Measurements from ENCODE around the gene TEDC2.

The TEDC2 gene

DNA sequence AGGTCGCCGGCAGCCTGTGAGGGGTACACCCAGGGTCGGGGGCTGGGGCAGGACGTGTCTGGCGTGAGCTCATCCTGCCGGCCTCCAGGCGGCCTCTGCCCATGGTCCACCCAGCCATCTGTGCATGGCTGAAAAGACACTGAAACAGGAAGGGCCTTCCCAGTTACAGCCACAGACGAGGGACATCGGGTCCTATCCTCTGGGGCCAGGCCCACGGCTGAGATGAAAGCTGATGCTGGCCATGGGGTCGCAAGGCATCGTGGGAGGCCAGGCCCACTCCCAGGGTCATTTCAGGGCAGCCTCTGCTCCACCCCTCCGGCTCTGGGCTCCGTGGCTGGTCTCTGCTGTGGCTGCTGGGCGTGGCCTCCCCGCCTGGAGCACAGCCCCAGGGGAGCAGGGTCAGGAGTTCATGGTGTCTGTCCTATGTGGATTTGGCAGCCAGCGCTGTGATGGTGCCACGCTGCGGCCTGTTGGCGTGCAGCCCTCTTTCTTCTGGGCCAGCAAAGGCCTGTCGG, 37.3 kb downstream of the TEDC2 start:
- no peak for FAIRE-seq

DNA sequence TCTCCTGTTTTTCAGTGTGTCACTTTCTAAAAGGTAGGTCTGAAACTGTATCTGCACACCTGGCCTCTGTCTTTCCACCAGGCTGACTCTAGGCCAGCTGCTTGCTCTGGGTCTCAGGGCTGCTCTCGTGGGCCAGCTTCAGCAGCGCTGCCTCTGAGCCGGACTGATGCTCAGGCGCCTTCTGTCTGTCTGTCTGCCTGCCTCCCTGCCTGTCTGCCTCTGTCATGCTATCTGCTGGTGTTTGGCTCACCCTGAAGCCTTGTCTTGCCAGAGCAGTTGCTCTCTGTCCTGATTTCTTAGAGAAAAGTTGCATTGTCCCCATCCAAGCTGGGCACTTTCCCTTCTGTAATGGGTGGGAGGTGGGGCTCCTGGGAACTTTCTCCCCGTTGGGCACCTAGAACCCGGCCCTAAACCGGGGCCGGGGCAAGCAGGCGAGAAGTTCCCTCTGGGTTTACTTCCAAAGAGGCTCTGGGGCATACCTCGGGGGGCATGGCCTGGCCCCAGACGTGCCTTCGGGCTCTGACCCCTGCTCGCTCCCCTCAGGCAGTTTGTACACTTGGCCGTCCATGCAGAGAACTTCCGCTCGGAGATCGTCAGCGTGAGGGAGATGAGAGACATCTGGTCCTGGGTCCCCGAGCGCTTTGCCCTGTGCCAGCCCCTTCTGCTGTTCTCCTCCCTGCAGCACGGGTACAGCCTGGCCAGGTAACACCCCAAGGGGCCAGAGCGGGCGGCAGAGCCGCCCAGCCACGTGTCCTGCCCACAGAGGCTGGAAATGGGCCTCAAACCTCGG, 38.0 kb downstream of the TEDC2 start:
- FAIRE-seq: no peak

DNA sequence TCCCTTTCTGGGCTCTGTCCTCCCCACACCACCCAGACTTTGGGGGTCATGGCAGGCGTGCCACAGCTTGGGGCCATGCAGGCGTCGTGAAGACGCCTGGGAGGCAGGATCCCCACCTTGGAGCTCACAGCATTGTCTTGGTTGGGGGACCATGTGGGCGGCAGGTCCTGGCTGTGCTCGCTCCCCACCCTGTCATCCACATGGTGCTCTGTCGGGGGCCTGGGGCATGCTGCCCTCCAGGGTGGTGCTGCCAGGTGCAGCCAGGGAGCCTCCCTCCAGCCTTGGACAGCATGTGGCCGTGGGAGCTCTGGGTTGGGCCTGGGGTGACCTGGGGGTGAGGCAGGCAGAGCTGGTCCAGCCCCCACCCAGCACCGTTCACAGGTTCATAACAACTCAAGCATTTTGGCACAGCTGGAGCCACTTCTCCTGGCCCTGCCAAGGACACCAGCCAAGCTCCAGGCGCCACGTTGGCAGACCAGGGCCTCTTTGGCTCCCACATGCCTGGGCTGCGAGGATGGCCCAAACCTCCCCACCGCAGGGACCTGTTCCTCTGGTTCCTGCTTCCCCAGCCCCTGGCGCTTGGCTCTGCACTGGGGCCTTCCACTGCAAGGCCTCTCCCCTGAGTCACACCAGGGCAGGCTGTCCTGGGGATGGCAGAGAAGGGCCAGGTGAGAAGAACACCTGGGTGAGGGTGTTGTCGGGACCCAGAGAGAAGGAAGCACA, 38.8 kb downstream of the TEDC2 start:
- FAIRE-seq: no peak

DNA sequence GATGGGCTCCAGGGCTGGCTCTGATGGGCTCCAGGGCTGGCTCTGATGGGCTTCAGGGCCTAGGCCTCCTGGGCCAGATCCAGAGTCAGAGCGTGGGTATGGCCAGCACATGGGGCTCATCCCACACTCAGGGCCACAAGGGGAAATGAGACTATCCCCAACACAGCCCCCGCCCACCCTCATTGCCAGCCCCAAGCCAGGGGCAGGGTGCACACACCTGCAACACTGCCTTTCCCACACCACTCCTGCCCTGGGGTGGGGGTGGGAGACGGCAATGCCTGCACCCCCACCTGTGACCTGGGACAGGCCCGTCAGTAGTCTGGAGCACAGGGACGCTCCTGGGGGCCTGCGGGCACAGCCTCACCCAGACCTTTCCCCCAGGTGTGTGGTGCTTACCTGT, 39.5 kb downstream of the TEDC2 start:
- no peak for FAIRE-seq

DNA sequence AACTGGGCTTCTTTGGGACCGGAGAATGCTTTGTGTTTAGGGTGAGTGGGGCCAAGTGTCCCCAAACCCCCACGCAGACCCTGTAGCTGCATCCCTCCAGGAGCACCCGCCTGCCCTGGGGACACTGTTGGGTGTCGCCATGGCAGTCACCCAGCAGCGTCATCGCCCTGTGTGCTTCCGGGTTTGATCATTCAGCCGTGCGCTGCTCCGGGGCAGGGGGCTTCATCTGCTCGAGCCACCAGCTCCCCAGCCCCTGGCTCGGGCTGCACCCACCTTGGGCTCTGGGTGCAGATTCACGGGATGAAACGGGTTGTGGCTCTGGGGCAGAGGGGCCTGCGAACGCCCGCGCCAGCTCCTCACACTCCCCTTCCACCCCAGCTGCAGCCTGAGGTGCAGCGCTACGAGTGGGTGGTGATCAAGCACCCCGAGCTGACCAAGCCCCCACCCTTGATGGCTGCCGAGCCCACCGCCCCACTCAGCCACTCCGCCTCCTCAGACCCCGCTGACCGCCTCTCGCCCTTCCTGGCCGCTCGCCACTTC, 40.1 kb downstream of the TEDC2 start:
- no peak for FAIRE-seq

DNA sequence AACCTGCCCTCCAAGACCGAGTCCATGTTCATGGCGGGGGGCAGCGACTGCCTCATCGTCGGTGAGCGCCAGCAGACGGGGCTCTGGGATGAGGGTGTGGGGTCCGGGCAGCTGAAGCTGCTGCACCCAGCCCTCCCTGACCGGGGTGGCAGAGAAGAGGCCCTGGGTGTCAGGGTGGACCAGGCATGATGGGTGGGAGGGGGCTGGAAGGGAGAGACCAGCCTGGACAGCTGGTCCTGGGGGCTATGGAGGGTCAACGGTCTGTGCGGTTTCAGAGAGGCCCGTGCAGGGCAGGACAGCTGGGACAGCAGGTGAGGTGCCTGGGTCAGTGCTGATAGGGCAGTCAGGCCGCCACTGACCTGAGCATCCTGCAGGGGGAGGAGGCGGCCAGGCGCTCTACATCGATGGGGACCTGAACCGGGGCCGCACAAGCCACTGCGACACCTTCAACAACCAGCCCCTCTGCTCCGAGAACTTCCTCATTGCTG, 40.6 kb downstream of the TEDC2 start:
- no peak for FAIRE-seq

DNA sequence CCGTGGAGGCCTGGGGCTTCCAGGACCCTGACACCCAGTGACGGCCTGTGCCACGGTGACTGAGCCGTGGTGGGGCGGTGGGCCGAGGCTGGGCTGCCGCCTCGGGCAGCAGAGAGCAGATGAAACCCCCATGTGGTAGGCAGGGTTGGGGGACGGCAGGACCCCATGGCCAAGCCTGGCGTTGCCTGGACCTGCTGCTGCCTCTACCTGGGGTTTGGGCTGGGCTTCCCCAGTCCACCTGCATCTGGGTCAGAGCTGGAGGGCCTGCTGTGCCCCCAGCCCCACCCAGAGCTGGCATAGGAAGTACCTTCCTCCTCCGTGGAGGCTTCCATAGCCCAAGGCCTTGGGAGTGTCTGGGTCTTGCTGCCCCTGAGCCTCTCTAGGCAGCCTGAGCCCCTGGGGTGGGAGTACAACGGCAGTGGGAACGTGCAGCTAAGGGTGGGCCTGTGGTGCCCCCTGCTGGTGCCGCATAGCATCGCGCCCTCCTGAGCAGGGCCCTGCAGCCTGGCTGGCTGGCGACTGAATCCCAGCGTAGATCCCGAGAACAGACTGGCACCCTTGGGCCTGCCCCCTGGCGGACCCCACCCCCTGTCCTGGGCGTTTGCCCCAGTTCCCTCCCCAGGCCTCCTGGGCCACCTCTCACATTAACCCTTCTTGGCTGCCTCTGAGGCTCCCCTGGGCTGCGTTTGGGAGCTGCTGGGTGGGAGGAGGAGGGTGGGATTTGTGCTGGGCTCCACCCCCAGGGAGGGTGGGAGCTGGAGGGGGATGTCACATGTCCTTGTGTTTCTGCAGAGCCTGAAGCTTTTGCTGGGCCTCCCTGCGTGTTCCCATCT, 41.2 kb downstream of the TEDC2 start:
- no peak for FAIRE-seq

DNA sequence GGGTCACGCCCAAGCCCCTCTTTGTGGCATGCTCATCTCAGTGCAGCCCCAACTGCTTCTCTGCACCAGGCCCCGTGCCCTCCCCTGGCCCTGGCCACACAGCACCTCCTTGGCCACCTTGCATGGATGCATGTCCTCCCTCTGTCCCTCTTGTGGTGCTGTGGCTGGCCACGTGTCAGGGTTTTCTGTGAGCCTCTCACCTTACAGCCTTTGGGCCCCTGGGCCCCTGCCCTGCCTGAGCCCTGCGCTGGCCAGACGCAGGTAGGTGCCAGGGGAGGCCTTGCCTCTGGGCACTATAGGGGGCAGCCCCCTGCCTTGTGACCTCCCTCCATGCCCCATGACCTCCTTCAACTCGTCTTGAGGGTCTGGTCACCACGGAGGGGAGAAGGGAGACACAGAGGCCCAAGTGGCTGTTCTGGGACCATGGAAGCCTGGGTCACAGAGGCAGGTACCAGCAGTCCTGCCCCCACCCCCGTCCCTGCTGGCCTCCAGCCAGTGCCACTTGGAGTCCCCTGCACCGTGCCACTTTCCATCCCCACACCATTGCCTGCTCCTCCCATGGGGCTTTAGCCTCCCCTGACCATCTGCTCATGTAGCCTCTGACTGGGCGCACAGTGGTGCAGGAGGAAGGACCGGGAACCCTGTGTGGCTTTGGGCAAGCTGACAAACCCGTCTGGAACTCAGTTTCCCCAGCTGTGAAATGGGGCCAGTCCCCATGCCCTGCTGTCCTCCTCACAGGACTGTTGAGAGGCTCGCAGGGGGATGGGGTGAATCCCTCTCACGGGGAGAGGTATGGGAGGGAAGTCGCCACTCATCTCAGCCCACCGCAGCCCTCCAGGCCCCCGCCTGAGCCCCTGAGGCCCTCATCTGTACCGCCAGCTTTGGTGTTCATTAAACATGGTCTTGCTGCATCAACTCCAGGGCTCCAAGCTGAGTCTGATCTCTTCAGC, 42.3 kb downstream of the TEDC2 start:
- FAIRE-seq: no peak

DNA sequence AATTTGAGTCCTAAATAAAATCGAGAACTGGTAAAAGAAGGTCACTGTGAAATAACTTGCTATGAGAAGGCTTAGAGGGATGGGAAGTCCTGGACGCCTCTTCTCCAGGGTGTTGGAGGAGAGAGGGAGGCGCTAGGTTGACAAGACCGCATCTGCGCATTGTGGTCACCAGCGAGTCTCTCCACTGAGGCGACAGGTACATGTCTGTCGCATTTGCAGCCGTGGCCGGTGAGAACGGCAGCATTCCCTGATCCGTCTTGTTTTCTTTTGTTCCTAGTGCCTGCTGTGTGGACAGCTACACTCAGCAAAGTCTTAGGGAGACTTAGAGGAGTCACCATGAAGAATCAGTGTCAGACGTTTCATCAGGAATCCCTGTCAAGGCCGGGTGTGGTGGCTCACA, 45.8 kb downstream of the TEDC2 start:
- no peak for FAIRE-seq

DNA sequence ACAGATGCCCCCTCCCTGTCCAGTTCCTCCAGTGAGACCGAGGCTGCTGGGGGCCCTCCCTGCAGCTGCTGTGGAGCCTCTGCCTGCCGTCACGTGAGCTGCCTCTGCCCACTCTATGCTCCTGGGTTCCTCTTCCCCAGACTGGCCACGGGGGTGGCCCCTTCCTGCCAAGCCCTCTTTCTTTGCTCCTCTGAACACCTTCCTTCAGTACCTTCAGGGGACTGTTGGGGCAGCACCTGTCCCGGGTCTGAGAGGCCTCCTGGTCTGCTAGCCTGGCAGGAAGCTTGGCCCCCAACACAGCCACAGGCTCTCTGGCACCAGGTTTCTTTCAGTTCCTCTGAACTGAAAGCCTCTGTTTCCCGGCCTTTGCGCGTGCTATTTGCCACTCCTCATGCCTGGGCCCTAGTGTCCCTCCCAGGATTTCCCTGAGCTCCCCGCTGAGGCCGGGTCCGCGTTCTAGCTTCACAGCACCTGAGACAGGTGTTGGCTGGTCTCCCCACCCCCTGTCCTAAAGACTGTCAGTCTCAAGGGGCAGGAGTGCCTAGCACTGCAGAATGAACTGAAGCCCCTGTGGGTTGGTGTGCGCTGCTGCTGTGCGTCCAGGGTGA, 47.2 kb downstream of the TEDC2 start:
- FAIRE-seq: no peak

DNA sequence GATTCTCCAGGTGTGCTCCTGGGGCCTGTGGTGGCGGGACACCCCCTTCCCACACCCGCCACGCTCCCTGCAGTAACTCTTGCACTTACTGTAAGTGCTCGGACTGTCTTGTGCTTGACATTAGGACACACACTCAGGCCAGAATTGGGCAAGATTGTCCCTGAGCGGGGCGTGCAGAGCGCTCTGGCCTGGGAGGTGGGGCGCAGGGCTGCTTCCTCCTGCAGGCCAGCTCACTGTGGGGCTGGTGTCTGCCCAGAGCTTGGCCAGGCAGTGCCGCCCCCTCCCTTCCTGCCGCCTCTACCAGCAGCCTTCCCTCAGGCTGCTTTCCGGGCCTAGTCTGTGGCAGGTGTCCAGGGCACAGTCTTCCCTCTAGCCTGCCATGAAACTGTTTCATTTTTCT, 47.8 kb downstream of the TEDC2 start:
- FAIRE-seq: no peak

DNA sequence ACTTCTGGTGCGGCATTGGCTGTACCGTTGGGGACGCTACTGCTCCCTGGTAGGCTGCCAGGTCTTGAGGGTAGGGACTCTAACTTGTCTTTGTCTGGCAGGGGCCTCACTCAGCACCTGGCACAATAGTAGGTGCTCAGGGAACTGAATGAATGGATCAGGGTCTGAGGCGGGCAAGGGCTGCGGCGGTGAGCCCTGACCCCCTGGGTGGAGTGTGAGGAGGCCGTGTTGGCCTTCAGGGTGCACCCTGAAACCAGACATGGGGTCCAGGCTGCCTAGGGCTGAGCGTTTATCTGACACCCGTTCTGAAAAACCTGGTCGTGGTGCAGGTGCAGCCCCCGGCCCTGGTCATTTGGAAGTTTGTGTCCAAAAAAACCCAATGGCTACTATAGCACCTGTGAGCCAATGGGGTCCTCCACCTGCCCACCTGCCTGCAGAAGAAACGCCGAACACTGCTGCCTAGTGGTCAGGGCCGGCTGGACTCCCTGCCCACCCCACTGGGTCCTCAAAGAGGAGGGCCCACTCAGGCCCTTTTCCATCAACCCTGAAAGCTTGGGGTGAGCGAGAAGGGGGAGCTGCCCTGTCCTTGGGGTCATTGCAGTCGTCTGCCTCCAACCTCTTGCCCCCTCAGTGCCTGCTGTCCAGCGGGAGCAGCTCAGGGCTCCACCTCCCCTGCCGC, 49.0 kb downstream of the TEDC2 start:
- no peak for FAIRE-seq

DNA sequence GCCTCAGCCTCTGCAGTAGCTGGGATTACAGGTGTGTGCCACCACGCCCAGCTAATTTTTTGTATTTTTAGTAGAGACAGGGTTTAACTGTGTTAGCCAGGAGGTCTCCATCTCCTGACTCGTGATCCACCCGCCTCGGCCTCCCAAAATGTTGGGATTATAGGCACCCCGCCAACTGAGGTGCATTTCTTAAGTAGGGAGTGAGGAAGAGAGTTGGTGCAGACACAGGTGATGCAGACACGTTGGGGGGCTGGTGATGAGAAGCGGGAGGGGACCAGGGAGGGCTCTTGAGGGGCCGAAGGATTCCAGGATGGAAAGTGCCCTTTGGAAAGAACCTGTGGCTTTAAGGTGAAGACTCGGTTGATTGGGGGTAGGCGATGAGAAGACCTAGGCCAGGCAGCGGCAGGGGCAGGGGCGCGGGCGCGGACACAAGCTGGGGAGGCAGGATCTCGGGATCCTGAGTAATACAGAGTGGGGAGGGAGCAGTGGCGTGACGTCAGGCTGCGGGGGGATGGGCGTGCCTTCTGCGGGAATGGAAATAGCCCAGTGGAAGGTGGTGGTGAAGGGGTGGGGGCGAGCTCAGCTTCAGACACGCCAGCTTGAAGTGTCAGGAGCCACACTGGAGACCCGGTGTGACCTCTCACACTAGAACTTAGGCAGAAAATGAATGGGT, 51.4 kb downstream of the TEDC2 start:
- FAIRE-seq: no peak

DNA sequence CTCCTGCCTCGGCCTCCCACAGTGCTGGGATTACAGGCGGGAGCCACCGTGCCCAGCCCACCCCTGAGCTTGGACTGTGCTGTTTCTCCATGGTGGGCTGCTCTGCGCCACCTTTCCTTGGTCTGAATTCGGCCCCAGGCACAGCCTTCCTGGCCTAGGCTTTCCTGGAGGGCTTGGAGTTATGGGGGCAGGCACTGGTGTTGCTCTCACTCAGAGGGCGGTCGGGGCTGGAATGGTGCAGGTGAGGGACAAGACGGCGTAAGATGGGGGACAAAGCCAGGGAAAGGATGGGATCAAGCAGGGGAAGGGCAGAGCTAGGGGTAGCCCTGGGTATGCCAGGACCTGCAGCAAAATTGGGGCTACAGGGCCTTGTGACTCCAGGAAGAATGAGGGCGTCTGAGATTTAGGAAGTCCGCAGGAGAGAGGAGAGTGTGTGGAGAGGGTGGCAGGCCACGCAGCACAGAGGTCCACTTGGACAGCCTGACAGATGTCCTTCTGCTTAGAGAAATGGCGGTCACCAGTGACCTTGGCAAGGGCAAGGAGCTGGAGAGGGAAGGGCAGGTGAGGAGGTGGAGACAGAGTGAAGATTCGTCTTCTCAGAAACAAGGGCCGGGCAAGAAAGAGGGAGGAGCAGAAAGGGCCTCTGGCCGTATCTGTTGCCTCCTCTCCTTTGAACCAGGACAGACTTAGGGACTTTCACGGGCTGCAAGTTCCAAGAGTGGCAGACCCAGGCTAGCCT, 52.3 kb downstream of the TEDC2 start:
- FAIRE-seq: no peak

DNA sequence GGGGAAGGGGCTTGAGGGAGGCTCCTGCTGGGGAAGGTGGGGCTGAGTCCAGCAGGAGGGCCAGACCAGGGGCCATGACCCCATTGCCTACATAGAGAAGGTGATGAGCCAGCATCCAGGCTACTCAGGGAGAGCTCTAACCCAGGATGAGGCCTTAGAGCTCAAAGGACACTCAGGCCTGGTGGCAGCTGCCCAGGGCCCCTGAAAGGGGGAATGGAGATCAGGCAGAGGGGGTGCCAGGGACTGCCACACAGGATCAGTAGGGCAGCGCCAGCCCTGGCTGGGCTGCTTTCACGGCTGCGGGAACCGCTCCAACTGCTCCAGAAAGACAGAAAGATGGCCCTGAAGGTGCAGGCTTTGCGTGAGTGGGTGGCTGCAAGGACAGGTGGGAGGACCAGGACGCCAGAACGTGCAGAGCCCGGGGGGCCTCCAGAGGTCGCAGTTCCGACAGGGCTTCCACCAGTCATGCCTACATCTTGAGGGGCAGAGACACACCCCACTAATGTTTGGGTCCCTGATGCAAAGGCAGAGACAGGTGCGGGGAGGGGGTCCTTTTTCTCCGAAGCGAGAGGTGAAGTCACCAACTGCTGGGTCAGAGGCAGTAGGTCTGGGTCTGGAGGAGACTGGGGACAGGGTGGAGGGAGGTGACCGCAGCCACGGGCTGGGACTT, 53.0 kb downstream of the TEDC2 start:
- FAIRE-seq: no peak

DNA sequence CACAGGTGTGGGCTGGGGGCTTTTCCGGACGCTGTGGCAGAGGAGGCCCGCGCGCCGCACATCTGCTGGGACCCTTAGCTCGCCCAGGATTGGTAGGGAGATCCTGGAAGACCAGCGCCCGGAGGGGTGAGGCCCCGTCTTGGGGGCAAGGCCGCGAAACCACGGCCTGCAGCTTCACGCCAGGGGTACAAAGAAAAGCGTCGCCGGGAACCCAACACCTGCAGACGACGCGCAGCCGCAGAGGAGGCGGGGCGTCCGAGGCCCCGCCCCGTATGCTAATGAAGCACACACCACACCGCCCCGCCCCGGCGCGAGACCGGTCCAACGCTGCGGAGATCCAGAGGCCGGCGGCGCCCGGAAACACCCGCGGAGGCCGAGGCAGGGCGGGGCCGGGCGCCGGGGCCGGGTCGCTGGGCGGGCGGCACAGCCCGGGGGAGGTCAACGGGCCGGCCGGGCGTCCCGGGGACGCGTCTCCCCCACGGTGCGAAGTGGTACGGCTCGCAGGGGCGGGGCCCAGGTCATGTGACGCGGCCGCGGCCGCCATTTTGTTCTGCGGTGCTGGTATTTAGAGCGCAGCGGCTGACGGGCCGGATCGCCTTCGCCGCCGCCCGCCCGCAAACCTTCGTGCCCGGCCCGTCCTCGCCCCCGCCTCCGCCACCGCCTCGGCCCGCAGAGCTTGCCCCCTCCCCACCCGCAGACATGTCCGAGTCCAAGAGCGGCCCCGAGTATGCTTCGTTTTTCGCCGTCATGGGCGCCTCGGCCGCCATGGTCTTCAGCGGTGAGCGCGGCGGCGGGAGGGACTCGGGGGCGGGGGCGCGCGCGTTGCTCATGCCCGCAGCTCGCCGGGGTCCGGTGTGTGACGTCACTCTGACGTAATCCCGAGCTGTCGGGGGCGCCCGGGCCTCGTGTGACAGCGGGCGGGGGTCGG, 53.8 kb downstream of the TEDC2 start, which contains the start of gene ATP6V0C:
Gene ATP6V0C, plus strand, starts transcription at position 548 of the 928 bp plus-strand sequence. Its CDS starts 152 bp downstream, at position 700.
- no peak for FAIRE-seq

Data from G401.6 (cell line).